ENCODE data around the gene CTBP1. TPM values are rescaled to one million over a fixed set of nuclear protein-coding genes. Genes with fewer than 3 reads are reported as not detected.

The CTBP1 gene
- total RNA-seq, 1 donor, result 246 TPM

DNA sequence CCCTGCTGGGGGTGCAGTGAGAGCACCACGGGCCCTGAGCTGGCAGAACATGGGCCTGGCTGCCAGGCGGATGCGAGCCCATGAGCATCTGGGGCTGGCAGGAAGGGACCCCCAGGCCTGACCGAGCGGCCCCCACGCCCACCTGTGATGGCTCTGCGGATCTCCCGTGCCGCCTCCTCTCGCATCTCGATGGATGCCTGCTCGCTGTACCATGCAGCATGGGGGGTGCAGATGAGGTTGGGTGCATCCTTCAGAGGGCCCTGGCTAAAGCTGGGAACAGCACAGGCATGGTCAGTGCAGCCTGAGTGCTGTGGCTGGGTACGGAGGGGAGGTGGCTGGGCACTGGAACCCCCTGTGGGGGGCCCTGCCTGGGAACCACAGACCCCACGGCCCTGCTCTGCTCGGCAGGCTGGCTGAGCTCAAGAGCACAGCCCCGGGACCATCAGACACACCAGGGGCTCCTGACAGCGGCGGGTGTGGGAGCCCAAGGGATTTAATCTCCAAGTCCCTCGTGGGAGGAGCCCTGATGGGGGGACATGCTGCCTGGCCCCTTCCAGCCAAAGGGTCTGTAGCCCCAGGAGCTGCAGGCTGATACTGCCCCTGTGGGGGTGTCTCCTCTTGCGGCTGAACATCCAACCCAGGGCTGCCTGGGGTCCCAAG, 35.5 kb downstream of the CTBP1 start:
- Histone ChIP-seq H3K27ac (ENCODE audit: low read depth, low read length) (no peak overlapping the region), H3K27me3 (ENCODE audit: insufficient read depth, low read length) (no peaks in the 10 kb centered on the region), H2AFZ (ENCODE audit: low read length) (no peak overlapping the region)

DNA sequence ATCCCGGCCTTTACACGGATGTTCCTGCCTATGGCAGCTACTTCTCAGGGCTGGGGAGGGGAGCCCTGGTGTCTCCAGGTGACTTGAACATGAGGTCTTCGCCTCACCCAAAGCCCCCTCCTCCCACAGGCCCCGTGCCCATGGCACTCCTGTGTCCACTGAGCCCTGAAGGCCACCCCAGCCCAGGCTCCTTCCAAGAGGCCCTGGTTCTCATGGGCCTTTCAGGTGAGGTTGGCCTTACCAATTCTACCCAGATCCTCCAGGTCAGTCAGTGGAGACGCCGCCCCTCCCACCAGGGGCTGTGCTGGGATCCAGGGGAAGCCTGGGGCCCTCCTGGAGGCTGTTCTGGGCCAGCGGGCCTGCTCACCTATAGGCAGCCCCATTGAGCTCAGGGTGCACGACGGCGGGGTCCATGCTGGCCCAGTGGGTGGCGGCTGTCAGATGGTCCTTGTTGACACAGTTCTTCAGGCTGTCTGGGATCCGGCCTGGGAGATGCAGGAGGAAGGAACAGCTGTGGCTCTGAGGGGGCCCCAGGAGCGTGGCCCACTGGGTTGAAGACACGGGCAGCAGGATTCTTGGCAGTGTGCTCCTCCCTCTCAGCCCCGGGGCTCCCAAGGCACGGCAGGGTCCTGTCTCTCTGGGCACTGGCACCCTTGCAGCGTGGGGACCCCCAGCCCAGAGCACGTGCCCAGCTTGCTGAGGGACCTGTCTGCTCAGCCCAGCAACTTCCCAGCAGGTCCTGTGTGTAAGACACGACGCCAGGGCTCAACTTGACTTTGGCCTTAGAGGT, 36.2 kb downstream of the CTBP1 start:
- H3K36me3 ChIP-seq (ENCODE audit: insufficient read depth, low read length), result peaks cover 45% of the 10 kb centered on the region
- TF ChIP-seq, protein P1, sequence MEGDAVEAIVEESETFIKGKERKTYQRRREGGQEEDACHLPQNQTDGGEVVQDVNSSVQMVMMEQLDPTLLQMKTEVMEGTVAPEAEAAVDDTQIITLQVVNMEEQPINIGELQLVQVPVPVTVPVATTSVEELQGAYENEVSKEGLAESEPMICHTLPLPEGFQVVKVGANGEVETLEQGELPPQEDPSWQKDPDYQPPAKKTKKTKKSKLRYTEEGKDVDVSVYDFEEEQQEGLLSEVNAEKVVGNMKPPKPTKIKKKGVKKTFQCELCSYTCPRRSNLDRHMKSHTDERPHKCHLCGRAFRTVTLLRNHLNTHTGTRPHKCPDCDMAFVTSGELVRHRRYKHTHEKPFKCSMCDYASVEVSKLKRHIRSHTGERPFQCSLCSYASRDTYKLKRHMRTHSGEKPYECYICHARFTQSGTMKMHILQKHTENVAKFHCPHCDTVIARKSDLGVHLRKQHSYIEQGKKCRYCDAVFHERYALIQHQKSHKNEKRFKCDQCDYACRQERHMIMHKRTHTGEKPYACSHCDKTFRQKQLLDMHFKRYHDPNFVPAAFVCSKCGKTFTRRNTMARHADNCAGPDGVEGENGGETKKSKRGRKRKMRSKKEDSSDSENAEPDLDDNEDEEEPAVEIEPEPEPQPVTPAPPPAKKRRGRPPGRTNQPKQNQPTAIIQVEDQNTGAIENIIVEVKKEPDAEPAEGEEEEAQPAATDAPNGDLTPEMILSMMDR (IDR thresholded peaks at IDR 0.05; ENCODE audit: extremely low read depth, low read depth, low read length), result no peak
- no peaks in the 10 kb centered on the region for H3K9me3 ChIP-seq (ENCODE audit: low read depth, low read length)

More for the DNA sequence above, 35.5 kb downstream of the CTBP1 start:
- Histone ChIP-seq H3K4me3 (ENCODE audit: insufficient read depth, low read length) (no peak overlapping the region), H3K79me2 (ENCODE audit: insufficient read depth, low read length) (peaks cover 23% of the 10 kb centered on the region), H3K9me3 (ENCODE audit: low read depth, low read length) (no peaks in the 10 kb centered on the region), H3K4me2 (ENCODE audit: insufficient read depth, low read length) (no peak overlapping the region), H3K36me3 (ENCODE audit: insufficient read depth, low read length) (peaks cover 47% of the 10 kb centered on the region), H3K4me1 (ENCODE audit: insufficient read depth, low read length) (no peaks in the 10 kb centered on the region), H4K20me1 (ENCODE audit: insufficient read depth, low read length) (peaks cover 34% of the 10 kb centered on the region)
- no peak for DNase-seq (ENCODE audit: insufficient read length, low spot score, missing footprints)
- TF ChIP-seq, protein P1 (IDR thresholded peaks at IDR 0.05; ENCODE audit: extremely low read depth, low read depth, low read length), result no peak

DNA sequence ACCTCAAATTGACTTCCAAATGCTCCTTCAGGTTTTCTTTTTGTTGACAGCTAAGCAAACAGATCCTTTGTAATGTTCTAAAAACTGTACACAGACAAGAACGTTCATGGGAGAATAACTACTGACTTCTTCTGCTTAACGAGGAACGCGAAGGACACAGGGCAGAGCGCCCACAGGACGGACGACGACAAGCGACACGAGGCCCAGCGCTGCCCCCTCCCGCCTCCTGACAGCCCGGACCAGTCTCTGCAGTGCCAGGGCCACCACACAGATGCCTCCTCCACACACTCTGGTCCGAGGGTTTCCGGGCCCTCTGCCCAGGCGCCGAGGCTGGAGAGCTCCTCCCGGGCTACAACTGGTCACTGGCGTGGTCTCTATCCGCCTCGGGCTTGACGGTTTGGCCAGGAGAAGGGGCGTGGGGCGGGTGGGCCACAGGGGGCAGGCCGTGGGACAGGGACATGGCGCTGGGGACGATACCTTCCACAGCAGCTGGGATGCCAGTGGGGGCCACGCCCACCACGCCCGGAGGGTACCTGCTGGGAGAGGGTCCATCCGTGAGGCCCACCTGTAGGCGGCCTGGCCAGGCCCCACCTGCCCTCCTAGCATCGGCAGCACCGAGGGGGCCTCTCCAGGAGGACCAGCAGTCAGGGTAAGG, 36.9 kb downstream of the CTBP1 start:
- TF ChIP-seq, protein P1 (IDR thresholded peaks at IDR 0.05; ENCODE audit: extremely low read depth, low read depth, low read length), result no peak
- H3K9me3 ChIP-seq (ENCODE audit: low read depth, low read length), result no peaks in the 10 kb centered on the region
- no peak overlapping the region for H2AFZ ChIP-seq (ENCODE audit: low read length)
- peaks cover 25% of the 10 kb centered on the region for H4K20me1 ChIP-seq (ENCODE audit: insufficient read depth, low read length)
- no peak overlapping the region for H3K4me3 ChIP-seq (ENCODE audit: insufficient read depth, low read length)
- peaks cover 41% of the 10 kb centered on the region for H3K36me3 ChIP-seq (ENCODE audit: insufficient read depth, low read length)
- H3K79me2 ChIP-seq (ENCODE audit: insufficient read depth, low read length), result peaks cover 14% of the 10 kb centered on the region
- no peak overlapping the region for H3K27ac ChIP-seq (ENCODE audit: low read depth, low read length)
- peak; percentile 88 for DNase-seq (ENCODE audit: insufficient read length, low spot score, missing footprints)
- peaks cover 5% of the 10 kb centered on the region for H3K4me1 ChIP-seq (ENCODE audit: insufficient read depth, low read length)
- H3K27me3 ChIP-seq (ENCODE audit: insufficient read depth, low read length), result no peaks in the 10 kb centered on the region
- no peak overlapping the region for H3K4me2 ChIP-seq (ENCODE audit: insufficient read depth, low read length)

More for the DNA sequence above, 36.2 kb downstream of the CTBP1 start:
- no peak overlapping the region for H2AFZ ChIP-seq (ENCODE audit: low read length)
- DNase-seq (ENCODE audit: insufficient read length, low spot score, missing footprints), result peak; percentile 88
- H3K79me2 ChIP-seq (ENCODE audit: insufficient read depth, low read length), result peaks cover 21% of the 10 kb centered on the region
- no peaks in the 10 kb centered on the region for H3K27me3 ChIP-seq (ENCODE audit: insufficient read depth, low read length)
- no peak overlapping the region for H3K4me2 ChIP-seq (ENCODE audit: insufficient read depth, low read length)
- H3K4me3 ChIP-seq (ENCODE audit: insufficient read depth, low read length), result no peak overlapping the region
- peaks cover 5% of the 10 kb centered on the region for H3K4me1 ChIP-seq (ENCODE audit: insufficient read depth, low read length)
- peaks cover 30% of the 10 kb centered on the region for H4K20me1 ChIP-seq (ENCODE audit: insufficient read depth, low read length)
- H3K27ac ChIP-seq (ENCODE audit: low read depth, low read length), result no peak overlapping the region

DNA sequence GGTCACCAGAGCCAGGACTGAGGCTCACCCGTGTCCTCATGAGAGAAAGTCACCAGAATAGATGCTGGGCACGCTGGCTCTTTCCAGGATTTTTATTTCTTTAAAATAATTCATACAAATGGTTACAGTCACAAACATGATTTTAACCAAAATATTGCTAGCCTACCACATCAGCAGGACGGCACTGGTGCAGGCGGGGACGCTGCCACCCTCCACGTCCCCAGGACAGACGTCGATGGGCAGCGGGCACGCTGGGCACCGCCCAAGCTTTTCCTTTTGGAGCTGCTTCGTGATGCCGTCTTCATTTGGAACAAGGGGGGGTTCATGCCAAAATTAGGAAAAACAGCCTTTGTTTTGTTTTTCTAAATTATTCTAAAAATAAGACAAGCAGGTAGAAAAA, 37.6 kb downstream of the CTBP1 start:
- no peak overlapping the region for H3K4me2 ChIP-seq (ENCODE audit: insufficient read depth, low read length)
- peaks cover 5% of the 10 kb centered on the region for H3K4me1 ChIP-seq (ENCODE audit: insufficient read depth, low read length)
- peaks cover 8% of the 10 kb centered on the region for H3K79me2 ChIP-seq (ENCODE audit: insufficient read depth, low read length)
- peaks cover 22% of the 10 kb centered on the region for H4K20me1 ChIP-seq (ENCODE audit: insufficient read depth, low read length)
- no peak overlapping the region for H3K27ac ChIP-seq (ENCODE audit: low read depth, low read length)
- peaks cover 41% of the 10 kb centered on the region for H3K36me3 ChIP-seq (ENCODE audit: insufficient read depth, low read length)
- H3K4me3 ChIP-seq (ENCODE audit: insufficient read depth, low read length), result no peak overlapping the region
- no peaks in the 10 kb centered on the region for H3K9me3 ChIP-seq (ENCODE audit: low read depth, low read length)
- H2AFZ ChIP-seq (ENCODE audit: low read length), result no peak overlapping the region
- H3K27me3 ChIP-seq (ENCODE audit: insufficient read depth, low read length), result no peaks in the 10 kb centered on the region
- DNase-seq (ENCODE audit: insufficient read length, low spot score, missing footprints), result no peak
- TF ChIP-seq, protein P1 (IDR thresholded peaks at IDR 0.05; ENCODE audit: extremely low read depth, low read depth, low read length), result no peak
